ENCODE results near the gene UROS.

The UROS gene

GRCh38 chr10:125765835-125766234 is 57.2 kb downstream of the UROS start:
- no peak overlapping the region for H3K4me2 ChIP-seq (ENCODE audit: low read length)
- no peak overlapping the region for H3K4me3 ChIP-seq (ENCODE audit: low read length)
- H3K4me1 ChIP-seq (ENCODE audit: control insufficient read depth, low read depth, low read length): no peaks in the 10 kb centered on the region
- H2BK15ac ChIP-seq (replicated peaks; ENCODE audit: low read depth): no peak overlapping the region
- WGBS (ENCODE audit: extremely low coverage, insufficient coverage, low lambda C conversion rate): no CpG with 5 or more reads among the region's 2 CpGs
- no peak overlapping the region for H4K5ac ChIP-seq (ENCODE audit: low read length)
- H3K23ac ChIP-seq (ENCODE audit: low read length): no peak overlapping the region
- no peak overlapping the region for H2AK5ac ChIP-seq (ENCODE audit: low read length)
- H3K27ac ChIP-seq (ENCODE audit: low read depth, low read length): no peak overlapping the region
- no peak for DNase-seq
- no peak overlapping the region for H3K56ac ChIP-seq (ENCODE audit: low read length)
- H3K27me3 ChIP-seq (ENCODE audit: insufficient read depth, low read length, poor library complexity): no peaks in the 10 kb centered on the region
- no peaks in the 10 kb centered on the region for H3K79me2 ChIP-seq (ENCODE audit: control insufficient read depth, insufficient read depth, low read length)
- H2BK5ac ChIP-seq (ENCODE audit: low read length): no peak overlapping the region
- H3K18ac ChIP-seq (ENCODE audit: low read length): no peak overlapping the region
- H4K8ac ChIP-seq (ENCODE audit: low read depth, low read length): no peak overlapping the region
- no peak overlapping the region for H3K9ac ChIP-seq (ENCODE audit: low read length)
- H2BK120ac ChIP-seq (ENCODE audit: low read depth, low read length): no peak overlapping the region
- peaks cover 4% of the 10 kb centered on the region for H3K36me3 ChIP-seq (ENCODE audit: control insufficient read depth, insufficient read depth, low read length)
- no peaks in the 10 kb centered on the region for H3K79me1 ChIP-seq (ENCODE audit: low read length)
- no peak overlapping the region for H3K4ac ChIP-seq (ENCODE audit: low read depth, low read length)

GRCh38 chr10:125762692-125763648 is 60.1 kb downstream of the UROS start:
- Histone ChIP-seq H2BK5ac (ENCODE audit: low read length) (no peak overlapping the region), H3K9ac (ENCODE audit: low read length) (no peak overlapping the region), H3K56ac (ENCODE audit: low read length) (no peak overlapping the region), H3K27ac (ENCODE audit: low read depth, low read length) (peak overlapping the region; percentile 25), H3K4me2 (ENCODE audit: low read length) (no peak overlapping the region), H4K8ac (ENCODE audit: low read depth, low read length) (no peak overlapping the region), H2AK5ac (ENCODE audit: low read length) (no peak overlapping the region), H3K79me2 (ENCODE audit: control insufficient read depth, insufficient read depth, low read length) (no peaks in the 10 kb centered on the region), H2BK15ac (replicated peaks; ENCODE audit: low read depth) (no peak overlapping the region), H3K27me3 (ENCODE audit: insufficient read depth, low read length, poor library complexity) (no peaks in the 10 kb centered on the region), H2BK120ac (ENCODE audit: low read depth, low read length) (no peak overlapping the region), H3K4me1 (ENCODE audit: control insufficient read depth, low read depth, low read length) (no peaks in the 10 kb centered on the region), H3K36me3 (ENCODE audit: control insufficient read depth, insufficient read depth, low read length) (peaks cover 4% of the 10 kb centered on the region), H3K4ac (ENCODE audit: low read depth, low read length) (no peak overlapping the region), H3K18ac (ENCODE audit: low read length) (no peak overlapping the region), H3K79me1 (ENCODE audit: low read length) (no peaks in the 10 kb centered on the region), H3K23ac (ENCODE audit: low read length) (no peak overlapping the region), H4K5ac (ENCODE audit: low read length) (no peak overlapping the region), H3K4me3 (ENCODE audit: low read length) (no peak overlapping the region)
- no peak for DNase-seq
- no CpG with 5 or more reads among the region's 24 CpGs for WGBS (ENCODE audit: extremely low coverage, insufficient coverage, low lambda C conversion rate)

GRCh38 chr10:125761961-125762360 is 61.1 kb downstream of the UROS start:
- Histone ChIP-seq H3K18ac (ENCODE audit: low read length) (no peak overlapping the region), H3K4me1 (ENCODE audit: control insufficient read depth, low read depth, low read length) (no peaks in the 10 kb centered on the region), H4K5ac (ENCODE audit: low read length) (no peak overlapping the region), H3K27me3 (ENCODE audit: insufficient read depth, low read length, poor library complexity) (no peaks in the 10 kb centered on the region), H4K8ac (ENCODE audit: low read depth, low read length) (no peak overlapping the region), H3K4me3 (ENCODE audit: low read length) (no peak overlapping the region), H3K36me3 (ENCODE audit: control insufficient read depth, insufficient read depth, low read length) (peaks cover 4% of the 10 kb centered on the region), H2BK15ac (replicated peaks; ENCODE audit: low read depth) (no peak overlapping the region), H3K23ac (ENCODE audit: low read length) (no peak overlapping the region), H3K27ac (ENCODE audit: low read depth, low read length) (no peak overlapping the region), H3K4me2 (ENCODE audit: low read length) (no peak overlapping the region), H3K4ac (ENCODE audit: low read depth, low read length) (no peak overlapping the region), H3K56ac (ENCODE audit: low read length) (no peak overlapping the region), H2BK120ac (ENCODE audit: low read depth, low read length) (no peak overlapping the region), H2BK5ac (ENCODE audit: low read length) (no peak overlapping the region), H3K79me1 (ENCODE audit: low read length) (peaks cover 2% of the 10 kb centered on the region), H2AK5ac (ENCODE audit: low read length) (no peak overlapping the region), H3K79me2 (ENCODE audit: control insufficient read depth, insufficient read depth, low read length) (no peaks in the 10 kb centered on the region), H3K9ac (ENCODE audit: low read length) (no peak overlapping the region)
- no peak for DNase-seq
- WGBS (ENCODE audit: extremely low coverage, insufficient coverage, low lambda C conversion rate): no CpG with 5 or more reads among the region's 1 CpG

- Histone ChIP-seq H2BK5ac (ENCODE audit: low read length) (no peak overlapping the region), H3K27me3 (ENCODE audit: insufficient read depth, low read length, poor library complexity) (no peaks in the 10 kb centered on the region), H3K18ac (ENCODE audit: low read length) (no peak overlapping the region), H2BK120ac (ENCODE audit: low read depth, low read length) (no peak overlapping the region), H3K79me2 (ENCODE audit: control insufficient read depth, insufficient read depth, low read length) (no peaks in the 10 kb centered on the region), H3K4me3 (ENCODE audit: low read length) (no peak overlapping the region), H4K8ac (ENCODE audit: low read depth, low read length) (no peak overlapping the region), H3K36me3 (ENCODE audit: control insufficient read depth, insufficient read depth, low read length) (peaks cover 5% of the 10 kb centered on the region), H3K56ac (ENCODE audit: low read length) (no peak overlapping the region), H2AK5ac (ENCODE audit: low read length) (no peak overlapping the region), H3K9ac (ENCODE audit: low read length) (no peak overlapping the region), H3K27ac (ENCODE audit: low read depth, low read length) (no peak overlapping the region), H3K4me2 (ENCODE audit: low read length) (no peak overlapping the region), H2BK15ac (replicated peaks; ENCODE audit: low read depth) (no peak overlapping the region), H3K79me1 (ENCODE audit: low read length) (peaks cover 5% of the 10 kb centered on the region), H3K4me1 (ENCODE audit: control insufficient read depth, low read depth, low read length) (no peaks in the 10 kb centered on the region), H3K23ac (ENCODE audit: low read length) (no peak overlapping the region), H4K5ac (ENCODE audit: low read length) (no peak overlapping the region), H3K4ac (ENCODE audit: low read depth, low read length) (no peak overlapping the region)
- DNase-seq: no peak
- WGBS (ENCODE audit: extremely low coverage, insufficient coverage, low lambda C conversion rate): no CpG with 5 or more reads among the region's 4 CpGs
These were observed 65.3 kb downstream of the UROS start for GRCh38 chr10:125757742-125758141.

GRCh38 chr10:125756853-125757487 is 66.1 kb downstream of the UROS start:
- H3K18ac ChIP-seq (ENCODE audit: low read length): no peak overlapping the region
- H3K9ac ChIP-seq (ENCODE audit: low read length): no peak overlapping the region
- H3K4me1 ChIP-seq (ENCODE audit: control insufficient read depth, low read depth, low read length): no peaks in the 10 kb centered on the region
- no peaks in the 10 kb centered on the region for H3K79me2 ChIP-seq (ENCODE audit: control insufficient read depth, insufficient read depth, low read length)
- H2AK5ac ChIP-seq (ENCODE audit: low read length): no peak overlapping the region
- H2BK5ac ChIP-seq (ENCODE audit: low read length): no peak overlapping the region
- H2BK15ac ChIP-seq (replicated peaks; ENCODE audit: low read depth): no peak overlapping the region
- H4K8ac ChIP-seq (ENCODE audit: low read depth, low read length): no peak overlapping the region
- no peak overlapping the region for H3K56ac ChIP-seq (ENCODE audit: low read length)
- peaks cover 5% of the 10 kb centered on the region for H3K79me1 ChIP-seq (ENCODE audit: low read length)
- no peak overlapping the region for H3K4ac ChIP-seq (ENCODE audit: low read depth, low read length)
- no peaks in the 10 kb centered on the region for H3K27me3 ChIP-seq (ENCODE audit: insufficient read depth, low read length, poor library complexity)
- H3K4me3 ChIP-seq (ENCODE audit: low read length): no peak overlapping the region
- peaks cover 5% of the 10 kb centered on the region for H3K36me3 ChIP-seq (ENCODE audit: control insufficient read depth, insufficient read depth, low read length)
- WGBS (ENCODE audit: extremely low coverage, insufficient coverage, low lambda C conversion rate): no CpG with 5 or more reads among the region's 5 CpGs
- H3K23ac ChIP-seq (ENCODE audit: low read length): no peak overlapping the region
- no peak overlapping the region for H4K5ac ChIP-seq (ENCODE audit: low read length)
- no peak overlapping the region for H2BK120ac ChIP-seq (ENCODE audit: low read depth, low read length)
- no peak overlapping the region for H3K4me2 ChIP-seq (ENCODE audit: low read length)
- no peak for DNase-seq
- no peak overlapping the region for H3K27ac ChIP-seq (ENCODE audit: low read depth, low read length)
